CD4-positive, alpha-beta memory T cell (primary cell): ENCODE data around the gene STK32B. TPM values are rescaled to one million over a fixed set of nuclear protein-coding genes. Genes with fewer than 3 reads are reported as not detected.

Experiments
- CTCF ChIA-PET: fragments of 350-600 bp; sonication (Branson Sonifier 250); formaldehyde crosslinking; loops from one replicate; lab custom pipeline; 2021; ENCODE audit warnings: inconsistent platforms; ENCODE audit not compliant: partially characterized antibody; lab: Charles Lee
- POLR2A ChIA-PET: fragments of 350-600 bp; sonication (Branson Sonifier 250); formaldehyde crosslinking; loops from one replicate; lab custom pipeline; 2021; ENCODE audit not compliant: partially characterized antibody; lab: Charles Lee
- DNase-seq, 5 donors: peaks; one replicate each; pipeline versions ENCODE4 v3.0.0 to v3.0.0-alpha.2; 2020 to 2022; ENCODE audit warnings: mixed read lengths in 1 of 5
- H3K27ac ChIP-seq: one replicate; pipeline ENCODE4 v1.7.0; 2013; ENCODE audit warnings: low read depth, low read length
- H3K27me3 ChIP-seq: 2 replicates; pipeline ENCODE4 v1.7.0; 2013; ENCODE audit warnings: mild to moderate bottlenecking, low read length, moderate library complexity; ENCODE audit not compliant: insufficient read depth
- H3K36me3 ChIP-seq: 2 replicates; pipeline ENCODE4 v1.7.0; 2013; ENCODE audit warnings: mild to moderate bottlenecking, low read length, moderate library complexity; ENCODE audit not compliant: insufficient read depth
- H3K4me1 ChIP-seq: 2 replicates; pipeline ENCODE4 v1.7.0; 2013; ENCODE audit warnings: mild to moderate bottlenecking, low read length, moderate library complexity; ENCODE audit not compliant: insufficient read depth
- H3K4me3 ChIP-seq, 2 donors: one replicate each; pipeline ENCODE4 v1.7.0; 2013; ENCODE audit warnings: low read length in 2 of 2, mild to moderate bottlenecking in 1 of 2
- H3K9me3 ChIP-seq, 2 donors: one replicate each; pipeline ENCODE4 v1.7.0; 2013; ENCODE audit warnings: low read length in 2 of 2, control low read depth in 1 of 2; ENCODE audit not compliant: control insufficient read depth in 1 of 2
- H3K27ac Mint-ChIP-seq, 7 donors: one replicate each; pipeline ENCODE4 v1.8.0; 2020 to 2021; ENCODE audit warnings: mixed read lengths in 7 of 7, mild to moderate bottlenecking in 6 of 7, inconsistent platforms in 3 of 7, moderate library complexity in 3 of 7
- H3K27me3 Mint-ChIP-seq, 2 donors: one replicate each; pipeline ENCODE4 v1.8.0; 2020 to 2021; ENCODE audit warnings: mixed read lengths in 2 of 2
- H3K36me3 Mint-ChIP-seq, 2 donors: one replicate each; pipeline ENCODE4 v1.8.0; 2020 to 2021; ENCODE audit warnings: mixed read lengths in 2 of 2, inconsistent platforms in 1 of 2, mild to moderate bottlenecking in 1 of 2
- H3K4me1 Mint-ChIP-seq, 4 donors: one replicate each; pipeline ENCODE4 v1.8.0; 2020 to 2021; ENCODE audit warnings: mixed read lengths in 4 of 4, mild to moderate bottlenecking in 1 of 4
- H3K4me3 Mint-ChIP-seq, 8 donors: one replicate each; pipeline ENCODE4 v1.8.0; 2020 to 2021; ENCODE audit warnings: mixed read lengths in 8 of 8, mild to moderate bottlenecking in 7 of 8, moderate library complexity in 6 of 8, inconsistent platforms in 3 of 8
- H3K9me3 Mint-ChIP-seq, 8 donors: one replicate each; pipeline ENCODE4 v1.8.0; 2020 to 2021; ENCODE audit warnings: mixed read lengths in 8 of 8, mild to moderate bottlenecking in 5 of 8, inconsistent platforms in 3 of 8, moderate library complexity in 1 of 8
- intact Hi-C: fragments of 100-400 bp; cut with micrococcal nuclease; formaldehyde crosslinking; loops from one replicate; pipeline ENCODE4 v1.15.1; 2023
- polyA plus RNA-seq, 2 donors: library from polyadenylated mRNA; unstranded; fragments of 300-500 nt; fragmentation: Illumina TruSeq; gene quantifications; one replicate each; pipeline ENCODE4 v1.2.3, GENCODE V29; 2021
- total RNA-seq, 2 experiments: library from RNA; stranded (reverse); gene quantifications; one replicate each; pipeline ENCODE4 v1.2.3, GENCODE V29; 2021

Gene STK32B
- total and polyA plus RNA-seq, 4 experiments from 2014 or later, result not detected

GRCh38 chr4:5215321-5215720, 164.0 kb downstream of the STK32B start:
- Histone ChIP-seq H3K4me1 (no peaks in the 10 kb centered on the region), H3K36me3 (no peaks in the 10 kb centered on the region), H3K9me3 (no peaks in the 10 kb centered on the region), H3K4me3 (no peak overlapping the region), H3K27ac (no peak overlapping the region), H3K27me3 (no peaks in the 10 kb centered on the region)
- Mint-ChIP-seq H3K36me3 (no peaks in the 10 kb centered on the region), H3K4me3 (no peak overlapping the region), H3K9me3 (peaks cover 0 to 10% (median 3%) of the 10 kb centered on the region in 8 donors), H3K27me3 (no peaks in the 10 kb centered on the region), H3K27ac (no peak overlapping the region), H3K4me1 (no peaks in the 10 kb centered on the region)
- intact Hi-C loops, result no loop called here
- ChIA-PET POLR2A (no interaction called here), CTCF (no interaction called here)
- no peak for DNase-seq

- Mint-ChIP-seq H3K27me3 (no peaks in the 10 kb centered on the region), H3K4me1 (no peaks in the 10 kb centered on the region), H3K4me3 (no peak overlapping the region), H3K27ac (no peak overlapping the region), H3K36me3 (no peaks in the 10 kb centered on the region), H3K9me3 (peaks cover 2 to 24% (median 13%) of the 10 kb centered on the region in 8 donors)
- Histone ChIP-seq H3K9me3 (peaks cover 0 to 8% of the 10 kb centered on the region in 2 donors), H3K4me1 (no peaks in the 10 kb centered on the region), H3K4me3 (no peak overlapping the region), H3K27me3 (no peaks in the 10 kb centered on the region), H3K36me3 (no peaks in the 10 kb centered on the region), H3K27ac (no peak overlapping the region)
- ChIA-PET CTCF (no interaction called here), POLR2A (no interaction called here)
- intact Hi-C loops, result no loop called here
- DNase-seq, result no peak
These were observed 166.1 kb downstream of the STK32B start for GRCh38 chr4:5217421-5217820.

- no peaks in the 10 kb centered on the region for H3K36me3 ChIP-seq
- peaks cover 0 to 8% of the 10 kb centered on the region in 2 donors for H3K9me3 ChIP-seq
- no peak overlapping the region for H3K27ac ChIP-seq
- no peak overlapping the region for H3K4me3 Mint-ChIP-seq
- no peak overlapping the region for H3K27ac Mint-ChIP-seq
- no peaks in the 10 kb centered on the region for H3K4me1 ChIP-seq
- intact Hi-C loops, result no loop called here
- peaks cover 2 to 28% (median 19%) of the 10 kb centered on the region in 8 donors for H3K9me3 Mint-ChIP-seq
- H3K27me3 Mint-ChIP-seq, result no peaks in the 10 kb centered on the region
- ChIA-PET POLR2A (no interaction called here), CTCF (no interaction called here)
- H3K27me3 ChIP-seq, result no peaks in the 10 kb centered on the region
- no peaks in the 10 kb centered on the region for H3K4me1 Mint-ChIP-seq
- H3K4me3 ChIP-seq, result no peak overlapping the region
- no peak for DNase-seq
- H3K36me3 Mint-ChIP-seq, result no peaks in the 10 kb centered on the region
These were observed 167.2 kb downstream of the STK32B start for GRCh38 chr4:5218376-5219069.

- H3K36me3 ChIP-seq, result no peaks in the 10 kb centered on the region
- Mint-ChIP-seq H3K4me3 (no peak overlapping the region), H3K27ac (no peak overlapping the region), H3K36me3 (no peaks in the 10 kb centered on the region), H3K9me3 (peaks cover 2 to 32% (median 22%) of the 10 kb centered on the region in 8 donors), H3K4me1 (no peaks in the 10 kb centered on the region), H3K27me3 (no peaks in the 10 kb centered on the region)
- H3K27ac ChIP-seq, result no peak overlapping the region
- ChIA-PET POLR2A (no interaction called here), CTCF (no interaction called here)
- no peak overlapping the region for H3K4me3 ChIP-seq
- intact Hi-C loops, result no loop called here
- DNase-seq, result no peak
- no peaks in the 10 kb centered on the region for H3K27me3 ChIP-seq
- H3K9me3 ChIP-seq, result peaks cover 0 to 8% of the 10 kb centered on the region in 2 donors
- no peaks in the 10 kb centered on the region for H3K4me1 ChIP-seq
These were observed 168.7 kb downstream of the STK32B start for GRCh38 chr4:5220028-5220427.

GRCh38 chr4:5222047-5222446, 170.8 kb downstream of the STK32B start:
- Mint-ChIP-seq H3K36me3 (no peaks in the 10 kb centered on the region), H3K9me3 (peaks cover 2 to 32% (median 22%) of the 10 kb centered on the region in 8 donors), H3K27ac (no peak overlapping the region), H3K27me3 (no peaks in the 10 kb centered on the region), H3K4me3 (no peak overlapping the region), H3K4me1 (no peaks in the 10 kb centered on the region)
- CTCF ChIA-PET, result no interaction called here
- H3K36me3 ChIP-seq, result no peaks in the 10 kb centered on the region
- H3K27ac ChIP-seq, result no peak overlapping the region
- no peak for DNase-seq
- H3K9me3 ChIP-seq, result peaks cover 0 to 8% of the 10 kb centered on the region in 2 donors
- no peaks in the 10 kb centered on the region for H3K4me1 ChIP-seq
- intact Hi-C loops, result no loop called here
- no peak overlapping the region for H3K4me3 ChIP-seq
- no peaks in the 10 kb centered on the region for H3K27me3 ChIP-seq
- POLR2A ChIA-PET, result no interaction called here

- no peaks in the 10 kb centered on the region for H3K36me3 Mint-ChIP-seq
- H3K4me3 ChIP-seq, result no peak overlapping the region
These were observed 171.7 kb downstream of the STK32B start for GRCh38 chr4:5222951-5223350.

GRCh38 chr4:5224340-5224739, 173.1 kb downstream of the STK32B start:
- Histone ChIP-seq H3K4me3 (no peak overlapping the region), H3K27ac (no peak overlapping the region), H3K9me3 (peaks cover 0 to 8% of the 10 kb centered on the region in 2 donors), H3K36me3 (no peaks in the 10 kb centered on the region), H3K4me1 (no peaks in the 10 kb centered on the region), H3K27me3 (no peaks in the 10 kb centered on the region)
- Mint-ChIP-seq H3K27ac (no peak overlapping the region), H3K36me3 (no peaks in the 10 kb centered on the region), H3K4me3 (no peak overlapping the region), H3K4me1 (no peaks in the 10 kb centered on the region), H3K27me3 (no peaks in the 10 kb centered on the region), H3K9me3 (peaks cover 2 to 32% (median 22%) of the 10 kb centered on the region in 8 donors)
- POLR2A ChIA-PET, result no interaction called here
- intact Hi-C loops, result no loop called here
- CTCF ChIA-PET, result no interaction called here
- DNase-seq, result no peak

More at GRCh38 chr4:5222951-5223350, 171.7 kb downstream of the STK32B start:
- Mint-ChIP-seq H3K4me3 (no peak overlapping the region), H3K9me3 (peaks cover 2 to 32% (median 22%) of the 10 kb centered on the region in 8 donors), H3K27ac (no peak overlapping the region), H3K27me3 (no peaks in the 10 kb centered on the region), H3K4me1 (no peaks in the 10 kb centered on the region)
- H3K4me1 ChIP-seq, result no peaks in the 10 kb centered on the region
- intact Hi-C loops, result no loop called here
- H3K36me3 ChIP-seq, result no peaks in the 10 kb centered on the region
- H3K27ac ChIP-seq, result no peak overlapping the region
- DNase-seq, result no peak
- H3K27me3 ChIP-seq, result no peaks in the 10 kb centered on the region
- H3K9me3 ChIP-seq, result peaks cover 0 to 8% of the 10 kb centered on the region in 2 donors
- ChIA-PET CTCF (no interaction called here), POLR2A (no interaction called here)
